Upper lobe of left lung (tissue), 6 donors: ENCODE data around the gene FBXO5. TPM values are rescaled to one million over a fixed set of nuclear protein-coding genes. Genes with fewer than 3 reads are reported as not detected.

ENCODE experiments used
- ATAC-seq, 2 donors: fragments of 200-7000 bp; cut with Tn5 transposase; one replicate each; pipeline ENCODE4 v1.9.1; 2022; ENCODE audit warnings: mild to moderate bottlenecking in 2 of 2, moderate library complexity in 2 of 2; ENCODE audit not compliant: low FRiP score in 2 of 2
- DNase-seq, 2 donors: peaks; one replicate each; pipeline ENCODE4 v3.0.0-alpha.2; 2019 to 2020
- H3K27ac ChIP-seq, 4 donors: fragments of 200-600 bp; sonication (generic); one replicate each; pipeline ENCODE4 v1.5.1; 2016 to 2019
- H3K27me3 ChIP-seq, 4 donors: fragments of 200-600 bp; sonication (generic); one replicate each; pipeline ENCODE4 v1.5.1; 2017 to 2019
- H3K36me3 ChIP-seq, 4 donors: fragments of 200-600 bp; sonication (generic); one replicate each; pipeline ENCODE4 v1.5.1; 2016 to 2019
- H3K4me1 ChIP-seq, 4 donors: fragments of 200-600 bp; sonication (generic); one replicate each; pipeline ENCODE4 v1.5.1; 2018 to 2019
- H3K4me3 ChIP-seq, 4 donors: fragments of 200-600 bp; sonication (generic); one replicate each; pipeline ENCODE4 v1.5.1; 2017 to 2019; ENCODE audit warnings: mild to moderate bottlenecking in 2 of 4, moderate library complexity in 1 of 4
- H3K9me3 ChIP-seq, 4 donors: fragments of 200-600 bp; sonication (generic); one replicate each; pipeline ENCODE4 v1.5.1; 2018 to 2019
- EP300 ChIP-seq, 4 donors: sonication (generic); formaldehyde crosslinking; IDR thresholded peaks; one replicate each; pipeline ENCODE4 v1.5.1; 2017; ENCODE audit warnings: antibody characterized with exemption in 4 of 4, control low read depth in 2 of 4
- POLR2A ChIP-seq, 4 donors: fragments of 450-650 bp; IDR thresholded peaks; one replicate each; pipeline ENCODE4 v1.5.1; 2016 to 2017; ENCODE audit warnings: antibody characterized with exemption in 4 of 4, mild to moderate bottlenecking in 2 of 4
- POLR2AphosphoS5 ChIP-seq, 2 donors: sonication (generic); formaldehyde crosslinking; IDR thresholded peaks; one replicate each; pipeline ENCODE4 v1.5.1; 2017; ENCODE audit warnings: antibody characterized with exemption in 2 of 2
- WGBS, 2 donors: methylation state at CpG; one replicate each; pipeline ENCODE4 v1.1.5; 2017 to 2018; 5-methylcytosine and 5-hydroxymethylcytosine counted together
- total RNA-seq, 6 donors: library from RNA; depleted of rRNA in 4 of 6; stranded (reverse); fragments of >200 nt in 4 of 6; gene quantifications; one replicate each; pipeline versions ENCODE4 v1.1.0 to v1.2.1, GENCODE V29; 2016 to 2021
- TF ChIP-seq, protein P1 (sequence below), 6 experiments: fragments of 450-650 bp in 4 of 6; fragments of 200-600 bp in 2 of 6; sonication (generic) in 2 of 6; IDR thresholded peaks; one replicate each; pipeline ENCODE4 v1.5.1; 2016 to 2019; ENCODE audit warnings: antibody characterized with exemption in 6 of 6
- donor health status: DM: no; HTN: no; CAD: no; lungs with moderate emphysema.
- donor health status: DM: no; HTN: yes; CAD: no; lungs with severe emphysema.

The FBXO5 gene
- total RNA-seq, 6 donors from 2014 or later = 1.7 to 6.0 (median 4.8) TPM

- TF ChIP-seq, protein P1, sequence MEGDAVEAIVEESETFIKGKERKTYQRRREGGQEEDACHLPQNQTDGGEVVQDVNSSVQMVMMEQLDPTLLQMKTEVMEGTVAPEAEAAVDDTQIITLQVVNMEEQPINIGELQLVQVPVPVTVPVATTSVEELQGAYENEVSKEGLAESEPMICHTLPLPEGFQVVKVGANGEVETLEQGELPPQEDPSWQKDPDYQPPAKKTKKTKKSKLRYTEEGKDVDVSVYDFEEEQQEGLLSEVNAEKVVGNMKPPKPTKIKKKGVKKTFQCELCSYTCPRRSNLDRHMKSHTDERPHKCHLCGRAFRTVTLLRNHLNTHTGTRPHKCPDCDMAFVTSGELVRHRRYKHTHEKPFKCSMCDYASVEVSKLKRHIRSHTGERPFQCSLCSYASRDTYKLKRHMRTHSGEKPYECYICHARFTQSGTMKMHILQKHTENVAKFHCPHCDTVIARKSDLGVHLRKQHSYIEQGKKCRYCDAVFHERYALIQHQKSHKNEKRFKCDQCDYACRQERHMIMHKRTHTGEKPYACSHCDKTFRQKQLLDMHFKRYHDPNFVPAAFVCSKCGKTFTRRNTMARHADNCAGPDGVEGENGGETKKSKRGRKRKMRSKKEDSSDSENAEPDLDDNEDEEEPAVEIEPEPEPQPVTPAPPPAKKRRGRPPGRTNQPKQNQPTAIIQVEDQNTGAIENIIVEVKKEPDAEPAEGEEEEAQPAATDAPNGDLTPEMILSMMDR (IDR thresholded peaks at IDR 0.05) = peak in 2 of 6 experiments; percentile 9 to 14
- TF ChIP-seq POLR2A (IDR thresholded peaks at IDR 0.05) = no peak
- WGBS, 2 donors = 72 to 73% methylated on average over 7 of the region's 7 CpGs
- no peak for DNase-seq
Measured at GRCh38 chr6:152952866-152953509, 29.9 kb downstream of the FBXO5 start.

GRCh38 chr6:152952045-152952444 is 30.8 kb downstream of the FBXO5 start:
- Histone ChIP-seq H3K4me3 (no peak overlapping the region), H3K36me3 (no peaks in the 10 kb centered on the region), H3K9me3 (no peaks in the 10 kb centered on the region), H3K27ac (no peak overlapping the region), H3K27me3 (no peaks in the 10 kb centered on the region), H3K4me1 (peaks cover 0 to 7% (median 2%) of the 10 kb centered on the region in 4 donors)
- 9 to 20% methylated on average over 1 of the region's 1 CpG for WGBS, 2 donors
- ATAC-seq (no peak), DNase-seq (no peak)
- TF ChIP-seq EP300 (IDR thresholded peaks at IDR 0.05) = no peak
- no peak for TF ChIP-seq POLR2AphosphoS5 (IDR thresholded peaks at IDR 0.05)
- no peak for TF ChIP-seq POLR2A (IDR thresholded peaks at IDR 0.05)
- TF ChIP-seq, protein P1 (IDR thresholded peaks at IDR 0.05) = no peak

More at GRCh38 chr6:152952866-152953509, 29.9 kb downstream of the FBXO5 start:
- no peak overlapping the region for H3K27ac ChIP-seq
- H3K27me3 ChIP-seq = no peaks in the 10 kb centered on the region
- no peak overlapping the region for H3K4me3 ChIP-seq
- ATAC-seq = no peak
- peaks cover 0 to 6% (median 2%) of the 10 kb centered on the region in 4 donors for H3K4me1 ChIP-seq
- no peaks in the 10 kb centered on the region for H3K36me3 ChIP-seq
- no peaks in the 10 kb centered on the region for H3K9me3 ChIP-seq

GRCh38 chr6:152950240-152950639 is 32.6 kb downstream of the FBXO5 start:
- Histone ChIP-seq H3K36me3 (no peaks in the 10 kb centered on the region), H3K9me3 (no peaks in the 10 kb centered on the region), H3K4me1 (peaks cover 0 to 7% (median 2%) of the 10 kb centered on the region in 4 donors), H3K27me3 (no peaks in the 10 kb centered on the region), H3K27ac (no peak overlapping the region), H3K4me3 (no peak overlapping the region)
- ATAC-seq = no peak
- DNase-seq = no peak
- WGBS, 2 donors = 83 to 89% methylated on average over 3 of the region's 3 CpGs
- no peak for TF ChIP-seq POLR2AphosphoS5 (IDR thresholded peaks at IDR 0.05)
- no peak for TF ChIP-seq POLR2A (IDR thresholded peaks at IDR 0.05)
- TF ChIP-seq, protein P1 (IDR thresholded peaks at IDR 0.05) = no peak
- TF ChIP-seq EP300 (IDR thresholded peaks at IDR 0.05) = no peak

DNA sequence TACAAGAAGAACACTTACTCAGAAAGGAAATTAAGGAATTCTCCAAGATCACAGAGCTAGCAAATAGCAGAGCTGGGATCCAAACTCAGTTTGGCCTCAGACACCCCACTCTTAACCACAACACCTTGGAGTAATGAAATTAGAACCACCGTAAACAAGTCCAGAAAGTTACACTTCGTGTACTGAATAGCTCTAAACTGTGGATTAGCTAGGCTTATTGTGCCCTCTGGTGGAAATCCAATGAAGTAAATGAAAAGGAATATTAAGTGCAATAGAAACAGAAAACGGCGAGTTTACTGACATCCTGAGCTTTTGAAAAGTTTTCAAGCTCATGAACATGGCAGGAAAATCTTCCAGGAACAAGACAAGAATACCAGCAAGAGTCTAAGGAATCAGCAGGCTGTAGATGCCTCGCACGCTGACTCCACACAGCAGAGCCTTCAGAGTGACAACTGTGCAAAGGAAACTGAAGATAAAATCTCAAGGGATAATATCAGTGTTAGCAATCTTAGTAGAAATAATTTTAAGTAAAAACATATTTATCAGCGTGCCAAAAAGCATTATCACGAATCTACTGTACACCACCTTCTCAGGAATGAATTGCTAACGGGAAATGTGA is 34.6 kb downstream of the FBXO5 start:
- DNase-seq (no peak), ATAC-seq (peak in 1 of 2 donors; percentile 72)
- Histone ChIP-seq H3K27me3 (no peaks in the 10 kb centered on the region), H3K4me1 (peaks cover 0 to 7% (median 2%) of the 10 kb centered on the region in 4 donors), H3K9me3 (no peaks in the 10 kb centered on the region), H3K27ac (no peak overlapping the region), H3K36me3 (no peaks in the 10 kb centered on the region), H3K4me3 (no peak overlapping the region)
- TF ChIP-seq, protein P1 (IDR thresholded peaks at IDR 0.05) = peak; percentile 35 to 59 (median 45)
- TF ChIP-seq POLR2A (IDR thresholded peaks at IDR 0.05) = no peak
- no peak for TF ChIP-seq EP300 (IDR thresholded peaks at IDR 0.05)
- WGBS, 2 donors = 20 to 30% methylated on average over 9 of the region's 9 CpGs
